ENCODE results near the gene CD37. TPM values are rescaled to one million over a fixed set of nuclear protein-coding genes. Genes with fewer than 3 reads are reported as not detected.

The CD37 gene
- total RNA-seq, 1 experiment from 2014 or later, result not detected

- Histone ChIP-seq H3K36me3 (peaks cover 78% of the 10 kb centered on the region), H3K4me3 (no peak overlapping the region), H3K27ac (no peak overlapping the region), H3K9me3 (replicated peaks) (no peaks in the 10 kb centered on the region), H3K27me3 (no peaks in the 10 kb centered on the region), H3K4me1 (no peaks in the 10 kb centered on the region)
- no peak for DNase-seq
Observed at GRCh38 chr19:49348305-49349189, 13.3 kb downstream of the CD37 start.

- peaks cover 74% of the 10 kb centered on the region for H3K36me3 ChIP-seq
Observed at GRCh38 chr19:49349567-49349966, 14.4 kb downstream of the CD37 start.

DNA sequence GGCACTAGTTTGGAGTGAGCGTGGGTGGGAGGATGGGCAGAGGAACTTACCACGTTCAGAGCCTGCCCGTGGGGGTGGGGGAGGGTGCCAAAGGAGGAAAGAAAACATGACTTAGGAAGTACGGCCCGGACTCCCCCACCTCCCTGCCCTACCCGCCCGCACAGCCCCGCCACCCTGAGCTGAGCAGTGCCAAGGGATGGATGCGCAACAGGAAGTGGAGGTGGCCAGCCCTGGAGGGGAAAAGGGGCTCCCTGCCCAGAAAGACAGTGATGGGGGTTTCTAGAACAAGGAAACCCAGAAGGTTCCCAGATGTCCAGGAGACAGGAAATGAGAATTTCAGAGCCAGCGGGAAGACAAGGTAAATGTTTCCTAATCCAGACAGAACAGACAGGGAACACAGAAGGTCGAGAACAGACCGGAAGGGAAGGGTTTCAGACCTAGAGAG lies 20.7 kb downstream of the CD37 start:
- DNase-seq, result no peak
- Histone ChIP-seq H3K4me3 (no peak overlapping the region), H3K4me1 (no peaks in the 10 kb centered on the region), H3K9me3 (replicated peaks) (no peaks in the 10 kb centered on the region), H3K27ac (no peak overlapping the region), H3K36me3 (peaks cover 50% of the 10 kb centered on the region), H3K27me3 (no peaks in the 10 kb centered on the region)

More at GRCh38 chr19:49349567-49349966, 14.4 kb downstream of the CD37 start:
- H3K27me3 ChIP-seq, result no peaks in the 10 kb centered on the region
- DNase-seq, result no peak
- no peak overlapping the region for H3K27ac ChIP-seq
- H3K4me1 ChIP-seq, result no peaks in the 10 kb centered on the region
- no peaks in the 10 kb centered on the region for H3K9me3 ChIP-seq (replicated peaks)
- no peak overlapping the region for H3K4me3 ChIP-seq

GRCh38 chr19:49356382-49356781 lies 21.2 kb downstream of the CD37 start:
- Histone ChIP-seq H3K4me1 (no peaks in the 10 kb centered on the region), H3K36me3 (peaks cover 45% of the 10 kb centered on the region), H3K27ac (no peak overlapping the region), H3K9me3 (replicated peaks) (no peaks in the 10 kb centered on the region), H3K4me3 (no peak overlapping the region), H3K27me3 (no peaks in the 10 kb centered on the region)
- DNase-seq, result no peak

DNA sequence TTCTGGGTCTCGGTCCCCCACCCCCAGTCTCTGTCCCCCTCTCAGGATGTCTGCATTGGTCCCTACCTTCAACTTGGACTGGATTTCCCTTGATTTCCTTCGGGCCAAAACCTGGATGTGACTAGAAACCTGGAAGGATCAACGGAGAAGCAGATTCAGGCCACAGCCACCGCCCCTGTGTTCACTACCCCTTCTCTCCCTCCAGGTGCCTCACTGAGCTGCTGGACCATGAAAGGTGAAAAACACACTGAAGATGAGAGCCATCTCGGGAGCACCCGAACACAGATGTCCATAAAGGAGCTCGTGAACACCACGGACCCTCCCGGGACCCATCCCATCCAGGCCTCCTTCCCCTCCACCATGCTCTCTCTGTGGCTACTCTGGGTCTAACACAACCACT lies 22.0 kb downstream of the CD37 start:
- no peak for DNase-seq
- no peaks in the 10 kb centered on the region for H3K9me3 ChIP-seq (replicated peaks)
- no peak overlapping the region for H3K27ac ChIP-seq
- no peaks in the 10 kb centered on the region for H3K4me1 ChIP-seq
- no peaks in the 10 kb centered on the region for H3K27me3 ChIP-seq
- H3K4me3 ChIP-seq, result no peak overlapping the region
- H3K36me3 ChIP-seq, result peaks cover 42% of the 10 kb centered on the region

DNA sequence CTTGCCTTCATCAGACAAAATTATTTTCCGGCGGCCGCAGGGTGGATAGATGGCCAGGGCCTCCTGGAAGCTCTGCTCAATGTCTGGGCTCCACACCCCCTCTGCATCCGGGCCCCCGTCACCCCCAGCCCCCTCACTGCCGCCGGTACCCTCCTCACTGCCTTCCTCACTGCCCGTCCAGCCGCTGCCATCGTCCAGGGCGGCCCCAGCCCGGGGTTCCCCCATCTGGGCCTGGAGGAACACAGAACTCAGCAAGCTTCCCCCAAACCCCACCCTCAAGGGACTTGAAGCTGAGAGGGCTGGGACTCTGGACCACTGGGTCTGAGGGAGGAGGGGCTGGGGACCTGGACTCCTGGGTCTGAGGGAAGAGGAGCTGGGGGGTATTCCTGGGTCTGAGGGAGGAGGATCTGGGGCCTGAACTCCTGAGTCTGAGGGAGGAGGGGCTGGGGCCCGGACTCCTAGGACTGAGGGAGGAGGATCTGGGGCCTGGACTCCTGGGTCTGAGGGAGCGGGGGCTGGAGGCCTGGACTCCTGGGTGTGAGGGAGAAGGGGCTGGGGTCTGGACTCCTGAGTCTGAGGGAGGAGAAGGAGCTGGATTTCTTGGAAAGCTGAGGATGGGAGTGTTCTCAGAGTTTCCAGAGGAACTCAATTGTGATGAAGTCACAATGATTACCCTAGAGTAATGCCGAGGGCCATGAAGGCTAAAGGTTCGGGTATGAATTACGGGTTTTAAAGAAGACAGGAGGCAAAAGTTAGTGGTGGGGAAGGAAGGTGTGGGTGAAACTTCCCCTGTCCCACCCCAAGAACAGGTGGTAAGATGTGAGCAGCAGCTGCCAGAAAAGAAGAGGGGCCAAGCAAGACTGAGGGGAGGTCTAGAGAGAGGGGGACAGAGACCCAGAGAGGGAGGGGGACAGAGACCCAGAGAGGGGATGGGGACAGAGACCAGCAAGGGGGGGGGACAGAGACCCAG lies 24.9 kb downstream of the CD37 start:
- Histone ChIP-seq H3K27me3 (no peaks in the 10 kb centered on the region), H3K9me3 (replicated peaks) (no peaks in the 10 kb centered on the region), H3K36me3 (peaks cover 30% of the 10 kb centered on the region), H3K4me3 (no peak overlapping the region), H3K4me1 (no peaks in the 10 kb centered on the region), H3K27ac (no peak overlapping the region)
- no peak for DNase-seq

- peak; percentile 87 to 90 for DNase-seq
Observed at GRCh38 chr19:49361438-49362047, 26.3 kb downstream of the CD37 start.

DNA sequence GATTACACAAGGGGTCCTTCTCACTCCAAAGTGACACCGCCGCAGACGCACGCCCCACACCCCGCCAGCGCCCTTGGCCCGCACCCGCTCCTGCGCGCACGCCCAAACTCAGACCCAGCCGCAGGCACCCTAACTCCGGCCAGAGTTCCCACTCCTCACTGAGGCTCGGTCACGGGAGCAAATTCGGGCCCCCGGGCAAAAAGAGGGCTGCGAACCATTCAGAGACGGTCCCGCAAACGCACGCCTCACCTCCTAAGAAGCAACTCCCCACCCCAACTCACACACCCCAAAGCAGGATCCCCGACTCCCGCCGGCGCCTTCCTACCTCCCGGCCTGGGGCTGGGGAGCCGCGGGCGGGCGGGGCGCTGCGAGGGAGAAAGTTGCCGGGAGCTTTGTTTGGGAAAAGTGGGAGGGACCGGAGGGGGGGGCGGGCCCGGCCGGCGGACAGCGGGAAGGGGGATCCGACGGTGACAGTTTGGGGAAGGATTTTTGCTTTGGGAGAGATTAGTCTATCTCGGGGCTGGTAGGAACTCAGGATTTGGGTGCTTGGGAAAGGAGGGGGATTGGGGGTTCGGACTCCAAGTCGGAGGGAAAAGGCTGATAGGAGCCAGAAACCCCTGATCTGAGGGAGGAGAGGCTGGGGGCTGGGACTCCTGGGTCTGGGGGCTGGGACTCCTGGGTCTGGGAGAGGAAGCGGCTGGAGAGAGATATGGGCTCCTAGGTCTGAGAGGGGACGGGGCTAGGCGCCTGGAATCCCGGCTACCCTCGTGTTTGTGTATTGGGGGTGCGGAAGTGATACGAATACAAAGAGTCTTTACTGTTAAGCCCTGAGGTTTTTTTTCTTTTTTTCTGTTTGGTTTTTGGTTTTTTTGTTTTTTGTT lies 27.1 kb downstream of the CD37 start, which contains the start of gene TEAD2:
TEAD2 (minus strand) TSS at position 369 of the 881 bp plus-strand sequence. CDS start 2,341 bp downstream, outside the sequence.
- Histone ChIP-seq H3K4me1 (no peaks in the 10 kb centered on the region), H3K9me3 (replicated peaks) (no peaks in the 10 kb centered on the region), H3K36me3 (peaks cover 23% of the 10 kb centered on the region), H3K27me3 (no peaks in the 10 kb centered on the region), H3K4me3 (peak within 1 kb of the TSS; percentile 97), H3K27ac (peak within 1 kb of the TSS; percentile 96)
- DNase-seq, result peak; percentile 83 to 86

More at GRCh38 chr19:49361438-49362047, 26.3 kb downstream of the CD37 start:
- no peaks in the 10 kb centered on the region for H3K9me3 ChIP-seq (replicated peaks)
- H3K36me3 ChIP-seq, result peaks cover 26% of the 10 kb centered on the region
- no peaks in the 10 kb centered on the region for H3K4me1 ChIP-seq
- peak overlapping the region; percentile 97 for H3K4me3 ChIP-seq
- H3K27ac ChIP-seq, result peak overlapping the region; percentile 96
- no peaks in the 10 kb centered on the region for H3K27me3 ChIP-seq

- DNase-seq, result peak; percentile 66 to 76
- H3K9me3 ChIP-seq (replicated peaks), result no peaks in the 10 kb centered on the region
- H3K4me1 ChIP-seq, result no peaks in the 10 kb centered on the region
- peaks cover 17% of the 10 kb centered on the region for H3K36me3 ChIP-seq
- no peaks in the 10 kb centered on the region for H3K27me3 ChIP-seq
- peak overlapping the region; percentile 97 for H3K4me3 ChIP-seq
- peak overlapping the region; percentile 96 for H3K27ac ChIP-seq
Observed at GRCh38 chr19:49362929-49363267, 27.7 kb downstream of the CD37 start.

DNA sequence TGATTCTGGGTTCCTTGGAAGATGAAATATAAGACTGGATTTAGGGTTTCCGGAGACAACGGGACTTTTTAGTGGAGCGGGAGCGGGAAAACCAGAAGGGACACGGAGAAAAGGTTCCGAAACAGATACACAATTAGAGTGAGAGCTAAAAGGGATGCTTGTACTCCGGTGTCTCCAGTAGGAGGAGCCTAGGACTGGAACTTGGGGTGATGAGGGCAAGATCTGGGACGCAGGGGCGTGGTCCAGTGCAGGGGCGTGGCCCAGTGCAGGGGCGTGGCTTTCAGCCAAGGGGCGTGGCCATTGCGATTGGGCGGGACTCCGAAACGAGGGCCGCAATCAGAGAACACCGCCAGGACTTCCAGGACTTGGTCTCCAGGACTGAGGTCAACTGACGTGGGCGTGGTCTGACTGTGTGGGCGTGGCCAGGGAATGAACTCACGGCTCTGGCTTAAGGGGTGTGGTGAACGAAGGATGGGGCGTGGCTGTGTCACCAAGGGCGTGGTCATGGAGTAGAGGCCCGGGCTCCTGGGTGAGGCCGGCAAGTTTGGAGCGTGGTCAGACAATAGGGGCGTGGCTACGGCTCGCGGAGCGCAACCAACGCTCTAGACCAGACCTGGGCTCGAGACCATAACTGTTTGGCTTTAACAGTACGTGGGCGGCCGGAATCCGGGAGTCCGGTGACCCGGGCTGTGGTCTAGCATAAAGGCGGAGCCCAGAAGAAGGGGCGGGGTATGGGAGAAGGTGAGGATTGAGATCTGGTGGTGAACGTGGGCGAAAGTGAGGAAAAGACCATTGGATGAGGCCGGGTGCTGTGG lies 28.3 kb downstream of the CD37 start, which contains the start of gene DKKL1:
DKKL1 (plus strand) TSS at position 610 of the 815 bp plus-strand sequence; CDS start at position 732, 122 bp downstream.
- H3K27ac ChIP-seq, result peak within 1 kb of the TSS; percentile 96
- H3K4me1 ChIP-seq, result no peaks in the 10 kb centered on the region
- H3K27me3 ChIP-seq, result no peaks in the 10 kb centered on the region
- H3K9me3 ChIP-seq (replicated peaks), result peaks cover under 1% of the 10 kb centered on the region; the same call in 1 of the 2 replicates
- peak within 1 kb of the TSS; percentile 97 for H3K4me3 ChIP-seq
- peaks cover 11% of the 10 kb centered on the region for H3K36me3 ChIP-seq
- DNase-seq, result peak; percentile 100

DNA sequence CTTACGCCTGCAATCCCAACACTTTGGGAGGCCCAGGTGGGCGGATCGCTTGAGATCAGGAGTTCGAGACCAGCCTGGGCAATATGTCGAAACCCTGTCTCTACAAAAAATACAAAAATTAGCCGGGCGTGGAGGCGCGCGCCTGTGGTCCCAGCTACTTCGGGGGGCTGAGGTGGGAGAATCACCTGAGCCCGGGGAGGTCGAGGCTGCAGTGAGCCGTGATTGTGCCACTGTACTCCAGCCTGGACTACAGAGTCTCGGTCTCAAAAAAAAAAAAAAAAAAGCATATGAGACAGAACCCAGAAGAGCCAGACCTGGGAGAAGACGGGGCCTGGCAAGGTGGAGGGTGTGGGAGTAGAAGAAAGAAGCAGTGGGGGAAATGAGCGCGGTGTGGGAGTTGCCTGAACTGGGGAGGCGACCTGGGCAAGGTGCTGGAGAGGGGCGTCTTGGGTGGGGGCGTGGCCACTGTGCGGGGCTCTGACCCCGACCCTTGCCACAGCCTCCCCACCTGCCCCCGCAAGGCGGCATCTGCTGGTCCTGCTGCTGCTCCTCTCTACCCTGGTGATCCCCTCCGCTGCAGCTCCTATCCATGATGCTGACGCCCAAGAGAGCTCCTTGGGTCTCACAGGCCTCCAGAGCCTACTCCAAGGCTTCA lies 29.0 kb downstream of the CD37 start:
- no peaks in the 10 kb centered on the region for H3K4me1 ChIP-seq
- peaks cover 4% of the 10 kb centered on the region for H3K36me3 ChIP-seq
- DNase-seq, result no peak
- H3K9me3 ChIP-seq (replicated peaks), result peaks cover 6% of the 10 kb centered on the region; the same call in 1 of the 2 replicates
- H3K4me3 ChIP-seq, result peak overlapping the region; percentile 38
- H3K27ac ChIP-seq, result no peak overlapping the region
- no peaks in the 10 kb centered on the region for H3K27me3 ChIP-seq

DNA sequence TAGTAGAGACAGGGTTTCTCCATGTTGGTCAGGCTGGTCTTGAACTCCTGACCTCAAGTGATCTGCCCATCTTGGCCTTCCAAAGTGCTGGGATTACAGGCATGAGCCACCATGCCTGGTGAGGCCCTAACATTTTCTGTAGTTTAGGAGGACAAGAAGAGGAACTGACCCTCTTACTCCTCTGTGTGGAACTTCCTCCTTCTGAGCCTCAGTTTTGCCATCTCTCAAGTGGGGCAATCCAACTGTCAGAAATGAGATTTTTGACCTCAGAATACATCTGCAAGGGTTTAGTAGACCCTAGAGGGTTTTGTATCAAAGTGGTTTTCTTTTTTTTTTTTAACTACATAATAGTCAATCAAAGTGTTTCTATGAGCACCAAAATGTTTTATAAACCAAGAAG lies 30.9 kb downstream of the CD37 start:
- no peak overlapping the region for H3K4me3 ChIP-seq
- peaks cover 6% of the 10 kb centered on the region; the same call in 1 of the 2 replicates for H3K9me3 ChIP-seq (replicated peaks)
- DNase-seq, result no peak
- H3K36me3 ChIP-seq, result no peaks in the 10 kb centered on the region
- no peak overlapping the region for H3K27ac ChIP-seq
- no peaks in the 10 kb centered on the region for H3K27me3 ChIP-seq
- H3K4me1 ChIP-seq, result no peaks in the 10 kb centered on the region

Data from SJCRH30 (cell line).